SK-N-SH treated with all-trans-retinoic acid at 6 μM for 48 hours (cell line): ENCODE results near the gene SKP1.

Experiments used
- ATAC-seq: fragments of 200-7000 bp; cut with Tn5 transposase; 3 replicates; pipeline ENCODE4 v1.9.1; 2020; ENCODE audit warnings: mild to moderate bottlenecking, moderate library complexity
- ARNTL ChIP-seq: fragments of 450-650 bp; formaldehyde crosslinking; IDR thresholded peaks from 2 replicates; pipeline ENCODE4 v1.5.0; 2020; ENCODE audit warnings: low read depth, mild to moderate bottlenecking, moderate library complexity, borderline replicate concordance
- BACH2 ChIP-seq: fragments of 250-450 bp; sonication (Bioruptor Pico); IDR thresholded peaks from 2 replicates; pipeline ENCODE4 v1.9.0; 2021; ENCODE audit warnings: mild to moderate bottlenecking, borderline replicate concordance
- CREB5 ChIP-seq: fragments of 250-450 bp; sonication (Bioruptor Pico); IDR thresholded peaks from 2 replicates; pipeline ENCODE4 v1.5.1; 2020; ENCODE audit warnings: low read depth, mild to moderate bottlenecking, moderate library complexity
- CSDC2 ChIP-seq: fragments of 250-450 bp; sonication (Bioruptor Pico); IDR thresholded peaks from 2 replicates; pipeline ENCODE4 v1.5.0; 2020; ENCODE audit warnings: mild to moderate bottlenecking, moderate library complexity
- CSRNP3 ChIP-seq: fragments of 250-450 bp; sonication (Bioruptor Pico); IDR thresholded peaks from 2 replicates; pipeline ENCODE4 v1.5.1; 2021; ENCODE audit warnings: mild to moderate bottlenecking, moderate library complexity
- ESRRG ChIP-seq: fragments of 250-450 bp; sonication (Bioruptor Pico); IDR thresholded peaks from 2 replicates; pipeline ENCODE4 v1.6.1; 2021; ENCODE audit warnings: mild to moderate bottlenecking
- GLIS3 ChIP-seq: fragments of 250-450 bp; sonication (Bioruptor Pico); IDR thresholded peaks from 2 replicates; pipeline ENCODE4 v1.5.0; 2020; ENCODE audit warnings: mild to moderate bottlenecking, moderate library complexity
- ISL1 ChIP-seq: fragments of 250-450 bp; sonication (Bioruptor Pico); IDR thresholded peaks from 2 replicates; pipeline ENCODE4 v2.1.2; 2022; ENCODE audit warnings: mild to moderate bottlenecking, moderate library complexity
- PATZ1 ChIP-seq: fragments of 250-450 bp; sonication (Bioruptor Pico); IDR thresholded peaks from 2 replicates; pipeline ENCODE4 v1.8.0; 2020; ENCODE audit warnings: mild to moderate bottlenecking, moderate library complexity, borderline replicate concordance
- POU6F1 ChIP-seq: fragments of 250-450 bp; sonication (Bioruptor Pico); IDR thresholded peaks from 2 replicates; pipeline ENCODE4 v1.8.0; 2021; ENCODE audit warnings: low read depth, mild to moderate bottlenecking, moderate library complexity, borderline replicate concordance
- PPARA ChIP-seq: fragments of 250-450 bp; sonication (Bioruptor Pico); IDR thresholded peaks from 2 replicates; pipeline ENCODE4 v1.5.0; 2020; ENCODE audit warnings: mild to moderate bottlenecking, borderline replicate concordance
- SNAI2 ChIP-seq: fragments of 250-450 bp; sonication (Bioruptor Pico); IDR thresholded peaks from 2 replicates; pipeline ENCODE4 v1.5.0; 2020; ENCODE audit warnings: mild to moderate bottlenecking, moderate library complexity
- TCF4 ChIP-seq: fragments of 250-450 bp; sonication (Bioruptor Pico); IDR thresholded peaks from 2 replicates; pipeline ENCODE4 v1.8.0; 2021; ENCODE audit warnings: mild to moderate bottlenecking, moderate library complexity, borderline replicate concordance
- TSHZ2 ChIP-seq: fragments of 250-450 bp; sonication (Bioruptor Pico); IDR thresholded peaks from 2 replicates; pipeline ENCODE4 v1.5.0; 2020; ENCODE audit warnings: mild to moderate bottlenecking, moderate library complexity
- ZFP3 ChIP-seq: fragments of 250-450 bp; sonication (Bioruptor Pico); IDR thresholded peaks from 2 replicates; pipeline ENCODE4 v1.5.0; 2020; ENCODE audit warnings: mild to moderate bottlenecking, moderate library complexity
- ZFP30 ChIP-seq: fragments of 450-650 bp; formaldehyde crosslinking; IDR thresholded peaks from 2 replicates; pipeline ENCODE4 v1.5.0; 2022; ENCODE audit warnings: mild to moderate bottlenecking, moderate library complexity
- ZNF565 ChIP-seq: fragments of 450-650 bp; formaldehyde crosslinking; conservative IDR thresholded peaks from 2 replicates; pipeline ENCODE4 v1.5.0; 2020; ENCODE audit warnings: low read depth, mild to moderate bottlenecking, moderate library complexity
- ZNF70 ChIP-seq: fragments of 450-650 bp; formaldehyde crosslinking; IDR thresholded peaks from 2 replicates; pipeline ENCODE4 v1.5.0; 2020; ENCODE audit warnings: mild to moderate bottlenecking, moderate library complexity
- ZNF8 ChIP-seq: fragments of 450-650 bp; formaldehyde crosslinking; IDR thresholded peaks from 2 replicates; pipeline ENCODE4 v1.5.0; 2020; ENCODE audit warnings: mild to moderate bottlenecking, moderate library complexity

SKP1 gene

GRCh38 chr5:134207696-134208095 is 30.9 kb upstream of the SKP1 start (continued):
- TF ChIP-seq ZFP30 (CRISPR knock-in tag) (no peak), ZNF565 (no peak), PPARA (no peak), POU6F1 (no peak), BACH2 (CRISPR knock-in tag) (no peak), ZNF8 (no peak), GLIS3 (no peak), SNAI2 (CRISPR knock-in tag) (no peak), ZFP3 (CRISPR knock-in tag) (no peak), TCF4 (CRISPR knock-in tag) (no peak), ESRRG (CRISPR knock-in tag) (no peak)
- TF ChIP-seq, all 23 proteins: peak for 0

GRCh38 chr5:134206627-134207160 is 29.9 kb upstream of the SKP1 start:
- TF ChIP-seq CSRNP3 (CRISPR knock-in tag) (no peak), POU6F1 (no peak), CSDC2 (no peak), ARNTL (CRISPR knock-in tag) (no peak), ZFP30 (CRISPR knock-in tag) (no peak), CREB5 (CRISPR knock-in tag) (no peak), PPARA (no peak), TSHZ2 (CRISPR knock-in tag) (no peak), ZNF565 (no peak), ISL1 (CRISPR knock-in tag) (no peak), GLIS3 (no peak), ZNF70 (CRISPR knock-in tag) (no peak), BACH2 (CRISPR knock-in tag) (no peak), SNAI2 (CRISPR knock-in tag) (no peak), PATZ1 (CRISPR knock-in tag) (no peak), ZFP3 (CRISPR knock-in tag) (no peak)
- ATAC-seq = no peak

- ATAC-seq = no peak
- TF ChIP-seq ZNF565 (no peak), CREB5 (CRISPR knock-in tag) (no peak), CSRNP3 (CRISPR knock-in tag) (no peak), TSHZ2 (CRISPR knock-in tag) (no peak), ARNTL (CRISPR knock-in tag) (no peak), ZNF8 (no peak)
These were observed 27.8 kb upstream of the SKP1 start for GRCh38 chr5:134204575-134204974.
